SH-SY5Y (cell line): ENCODE results near the gene TAPBP.

ENCODE experiments used
- GATA2 ChIP-seq: IDR thresholded peaks from 2 replicates; pipeline ENCODE4 v1.6.1; 2011; ENCODE audit warnings: mild to moderate bottlenecking, low read depth, low read length
- GATA3 ChIP-seq: IDR thresholded peaks from 2 replicates; pipeline ENCODE4 v1.6.1; 2011; ENCODE audit warnings: low read depth, mild to moderate bottlenecking, low read length, moderate library complexity

DNA sequence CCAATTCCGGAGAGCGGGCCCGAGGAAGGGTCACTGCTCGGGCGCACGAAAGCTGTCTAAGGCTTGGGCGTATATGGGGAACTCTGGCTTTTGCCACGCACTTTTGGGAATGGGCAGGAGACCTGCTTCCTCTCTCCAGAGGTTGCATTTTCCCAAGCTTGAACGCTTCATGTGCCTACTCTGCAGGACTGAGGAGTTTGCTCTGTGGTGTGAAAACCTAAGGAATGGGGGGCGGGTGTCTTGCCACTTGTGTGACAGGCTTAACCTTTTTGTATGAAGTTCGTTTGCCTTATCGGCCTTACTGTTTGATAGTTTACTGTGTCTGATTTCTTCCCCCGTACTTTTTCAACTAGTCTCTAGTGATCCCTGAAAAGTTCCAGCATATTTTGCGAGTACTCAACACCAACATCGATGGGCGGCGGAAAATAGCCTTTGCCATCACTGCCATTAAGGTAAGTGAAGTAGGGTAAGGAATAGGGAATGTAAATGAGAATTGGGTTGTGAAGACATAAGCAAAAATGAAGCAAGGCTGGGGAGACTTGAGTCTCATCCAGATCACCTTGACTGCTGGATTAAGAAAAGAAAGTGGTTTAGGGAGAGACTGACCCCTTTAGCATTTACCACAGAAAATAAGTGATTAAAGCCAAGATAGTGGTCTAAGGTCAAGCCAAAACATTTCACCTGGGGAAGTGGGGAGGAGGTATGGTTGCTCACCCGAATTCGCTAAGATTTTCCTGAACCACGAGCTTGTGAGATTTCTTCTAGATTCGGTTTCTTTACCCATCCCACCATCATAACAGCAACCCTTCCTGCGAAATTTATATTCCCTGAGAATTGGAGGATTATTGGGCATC lies 41.4 kb downstream of the TAPBP start:
- TF ChIP-seq GATA2 (no peak), GATA3 (no peak)
